Measurements from ENCODE around the gene ADSL.

DNA sequence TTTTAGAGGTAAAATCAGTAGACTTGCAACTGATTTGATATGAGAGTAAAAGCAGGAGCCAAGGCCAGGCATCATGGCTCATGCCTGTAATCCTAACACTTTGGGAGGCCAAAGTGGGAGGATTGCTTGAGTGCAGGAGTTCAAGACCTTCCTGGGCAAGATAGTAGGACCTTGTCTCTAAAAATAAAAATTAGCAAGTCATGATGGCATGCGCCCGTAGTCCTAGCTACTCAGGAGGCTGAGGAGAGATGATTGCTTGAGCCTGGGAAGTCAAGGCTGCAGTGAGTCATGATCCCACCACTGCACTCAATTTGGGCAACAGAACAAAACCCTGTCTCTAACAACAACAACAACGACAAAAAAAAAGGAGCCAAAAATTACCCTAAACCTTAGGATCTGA is 37.6 kb downstream of the ADSL start:
- TF ChIP-seq, protein P1, sequence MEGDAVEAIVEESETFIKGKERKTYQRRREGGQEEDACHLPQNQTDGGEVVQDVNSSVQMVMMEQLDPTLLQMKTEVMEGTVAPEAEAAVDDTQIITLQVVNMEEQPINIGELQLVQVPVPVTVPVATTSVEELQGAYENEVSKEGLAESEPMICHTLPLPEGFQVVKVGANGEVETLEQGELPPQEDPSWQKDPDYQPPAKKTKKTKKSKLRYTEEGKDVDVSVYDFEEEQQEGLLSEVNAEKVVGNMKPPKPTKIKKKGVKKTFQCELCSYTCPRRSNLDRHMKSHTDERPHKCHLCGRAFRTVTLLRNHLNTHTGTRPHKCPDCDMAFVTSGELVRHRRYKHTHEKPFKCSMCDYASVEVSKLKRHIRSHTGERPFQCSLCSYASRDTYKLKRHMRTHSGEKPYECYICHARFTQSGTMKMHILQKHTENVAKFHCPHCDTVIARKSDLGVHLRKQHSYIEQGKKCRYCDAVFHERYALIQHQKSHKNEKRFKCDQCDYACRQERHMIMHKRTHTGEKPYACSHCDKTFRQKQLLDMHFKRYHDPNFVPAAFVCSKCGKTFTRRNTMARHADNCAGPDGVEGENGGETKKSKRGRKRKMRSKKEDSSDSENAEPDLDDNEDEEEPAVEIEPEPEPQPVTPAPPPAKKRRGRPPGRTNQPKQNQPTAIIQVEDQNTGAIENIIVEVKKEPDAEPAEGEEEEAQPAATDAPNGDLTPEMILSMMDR (IDR thresholded peaks at IDR 0.05; ENCODE audit: low read length), result no peak
- TF ChIP-seq EZH2 (optimal IDR thresholded peaks at IDR 0.05; ENCODE audit: low read depth, low read length) (no peak), EZH2phosphoT487 (IDR thresholded peaks at IDR 0.05; ENCODE audit: low read length) (no peak)
